Measurements from ENCODE around the gene JAZF1.
"Not testable (repeated sequence)": the region's sequence is repeated elsewhere in the genome, so short reads cannot be mapped to it uniquely, and the experiment has no call there.

The JAZF1 gene

DNA sequence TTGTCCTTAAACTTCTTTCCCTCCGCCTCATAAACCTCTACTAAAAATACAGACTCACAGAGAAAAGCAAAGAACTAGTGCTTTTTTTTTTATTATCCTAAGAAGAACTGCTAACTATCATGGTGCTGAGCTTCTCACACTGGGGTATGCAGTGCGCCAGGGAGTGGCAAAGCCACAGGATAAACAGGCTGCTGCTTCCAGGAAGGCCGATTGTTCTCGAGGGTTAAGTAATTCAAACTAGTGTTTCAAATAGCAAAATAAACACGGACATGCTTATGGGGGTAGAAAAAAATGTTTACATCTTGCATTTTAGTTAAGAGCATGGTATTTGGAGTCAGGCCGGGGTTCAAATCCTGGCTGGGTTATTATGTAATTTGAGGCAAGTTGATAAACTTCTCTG, 283.6 kb downstream of the JAZF1 start:
- DNase-seq: no peak

DNA sequence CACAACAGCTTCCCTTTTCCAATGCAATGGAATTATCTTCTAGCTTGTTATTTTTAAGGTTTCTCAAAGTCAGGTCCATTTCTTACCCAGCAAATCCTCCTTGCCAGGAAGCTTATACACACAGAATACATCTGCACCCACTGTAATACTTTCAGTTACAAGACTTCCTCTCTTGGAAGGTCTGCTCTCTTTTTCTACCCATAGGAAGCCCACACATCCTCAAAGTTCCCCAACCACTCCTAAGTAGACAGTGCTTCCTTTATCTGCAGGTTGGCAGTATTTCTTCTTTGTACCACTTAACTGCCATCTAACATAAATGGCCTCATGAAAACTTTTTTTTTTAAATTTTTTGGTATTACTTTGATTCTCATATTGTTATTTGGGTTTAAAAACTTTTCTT, 285.0 kb downstream of the JAZF1 start:
- DNase-seq: no peak

- DNase-seq: no peak
Measured at GRCh38 chr7:27890205-27890849, 290.3 kb downstream of the JAZF1 start.

GRCh38 chr7:27889800-27890199, 290.8 kb downstream of the JAZF1 start:
- DNase-seq: no peak

- no peak for DNase-seq
Measured at GRCh38 chr7:27888736-27889135, 291.9 kb downstream of the JAZF1 start.

DNA sequence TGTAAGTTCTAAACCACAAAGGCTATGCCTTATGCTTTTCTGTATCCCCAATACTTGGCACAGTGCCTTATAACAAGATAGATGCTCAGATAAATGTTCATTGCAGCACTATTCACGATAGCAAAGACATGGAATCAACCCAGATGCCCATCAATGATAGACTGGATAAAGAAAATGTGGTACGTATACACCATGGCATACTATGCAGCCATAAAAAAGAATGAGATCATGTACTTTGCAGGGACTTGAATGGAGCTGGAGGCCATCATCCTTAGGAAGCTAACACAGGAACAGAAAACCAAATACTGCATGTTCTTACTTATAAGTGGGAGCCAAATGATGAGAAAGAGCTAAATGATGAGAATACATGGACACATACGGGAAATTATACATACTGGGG, 293.9 kb downstream of the JAZF1 start:
- DNase-seq: not testable (repeated sequence)

DNA sequence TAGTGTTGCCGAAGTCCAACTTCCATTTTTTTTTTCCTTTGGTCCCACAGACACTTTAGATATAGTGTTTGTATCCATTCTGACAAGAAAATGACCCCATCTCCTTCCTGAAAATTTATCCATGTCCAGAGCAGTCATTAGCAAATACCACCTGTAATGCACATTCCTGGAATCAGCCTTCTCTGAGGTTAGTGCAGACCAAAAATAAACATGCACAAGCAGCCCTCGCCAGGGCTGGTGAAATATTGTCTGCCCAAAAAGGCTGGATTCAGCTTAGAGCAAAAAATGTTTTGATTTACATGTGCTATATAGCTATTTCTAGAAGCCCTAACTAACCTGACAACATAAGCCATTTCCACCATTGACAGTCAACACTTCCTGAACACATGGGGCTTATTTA, 294.9 kb downstream of the JAZF1 start:
- no peak for DNase-seq

DNA sequence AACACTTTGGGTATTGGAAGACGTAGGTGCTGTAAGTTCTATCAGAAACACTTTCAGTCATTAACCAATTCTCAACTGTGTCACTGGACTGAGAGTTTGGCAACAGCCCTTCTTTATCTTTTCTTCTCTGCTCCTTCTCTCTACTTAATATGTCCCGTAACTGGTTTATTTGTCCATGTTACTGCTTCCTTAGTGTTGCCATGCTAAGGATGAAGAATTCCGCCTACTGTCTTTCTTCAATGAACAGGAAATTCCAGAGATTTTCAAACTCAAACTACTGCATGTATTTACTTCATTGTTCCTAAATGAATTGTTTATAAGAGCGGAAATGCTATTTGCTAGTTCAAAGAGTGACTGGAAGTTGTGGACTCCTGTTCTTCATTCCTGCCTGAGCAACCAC, 296.9 kb downstream of the JAZF1 start:
- DNase-seq: no peak

- no peak for DNase-seq
Measured at GRCh38 chr7:27876756-27877155, 303.8 kb downstream of the JAZF1 start.

DNA sequence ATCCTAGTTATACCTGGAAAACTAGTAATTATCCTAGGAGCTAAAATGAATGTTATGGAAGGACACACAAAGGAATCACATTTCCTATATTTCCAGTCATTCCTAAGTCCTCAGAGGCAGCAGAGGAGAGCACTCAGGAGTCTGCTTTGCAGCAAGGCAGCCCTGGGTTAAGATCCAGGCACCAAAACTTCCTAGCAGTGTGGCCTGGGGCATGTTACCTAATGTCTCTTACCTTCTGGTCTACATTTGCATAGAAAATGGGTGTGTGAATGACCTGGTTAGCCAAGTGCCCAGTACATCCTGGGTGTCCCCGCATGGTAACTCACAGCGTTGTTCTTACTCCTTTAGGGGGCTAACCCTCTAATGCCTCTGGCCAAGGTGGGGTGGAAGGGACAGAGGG, 304.8 kb downstream of the JAZF1 start:
- DNase-seq: no peak

- no peak for DNase-seq
Measured at GRCh38 chr7:27875061-27875460, 305.5 kb downstream of the JAZF1 start.

- DNase-seq: no peak
Measured at GRCh38 chr7:27873981-27874957, 306.3 kb downstream of the JAZF1 start.

- DNase-seq: peak; percentile 39
Measured at GRCh38 chr7:27872356-27873275, 308.0 kb downstream of the JAZF1 start.

DNA sequence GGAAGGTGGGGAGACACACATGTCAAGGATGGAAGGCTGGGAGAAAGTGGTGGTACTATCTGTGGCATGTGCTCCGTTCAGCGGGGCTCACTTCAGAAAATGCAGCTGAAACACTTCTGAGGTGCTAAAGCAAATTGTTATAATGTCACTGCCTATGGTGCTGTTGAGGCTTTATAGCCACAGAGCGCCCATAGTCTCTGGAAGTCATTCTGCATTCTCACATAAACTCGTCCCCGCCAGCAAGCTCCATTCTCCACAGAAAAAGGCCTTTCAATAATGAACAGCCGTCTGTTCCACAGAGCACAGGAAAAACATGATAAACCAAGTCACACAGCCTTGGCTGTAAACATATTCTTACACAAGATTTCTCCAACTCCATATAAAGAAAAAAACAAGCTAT, 308.7 kb downstream of the JAZF1 start:
- DNase-seq: no peak

DNA sequence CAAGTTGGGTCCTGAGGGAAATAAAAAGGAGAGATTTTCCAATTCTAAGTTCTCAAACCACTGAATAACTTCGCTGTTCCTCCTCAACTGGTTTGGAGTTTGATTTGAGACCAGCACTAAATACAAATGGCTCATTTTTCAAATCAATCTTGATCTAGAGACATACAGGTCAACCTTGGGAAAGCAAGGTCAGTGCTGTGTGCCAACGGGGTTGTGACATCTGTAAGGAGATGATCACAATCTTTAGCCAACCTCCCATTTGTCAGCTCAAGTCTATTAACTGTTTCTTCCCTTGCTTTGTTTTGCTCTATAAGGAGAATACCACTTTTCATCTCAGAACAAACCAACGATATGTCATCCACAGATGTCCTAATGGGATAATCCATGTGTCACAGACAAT, 309.5 kb downstream of the JAZF1 start:
- no peak for DNase-seq

DNA sequence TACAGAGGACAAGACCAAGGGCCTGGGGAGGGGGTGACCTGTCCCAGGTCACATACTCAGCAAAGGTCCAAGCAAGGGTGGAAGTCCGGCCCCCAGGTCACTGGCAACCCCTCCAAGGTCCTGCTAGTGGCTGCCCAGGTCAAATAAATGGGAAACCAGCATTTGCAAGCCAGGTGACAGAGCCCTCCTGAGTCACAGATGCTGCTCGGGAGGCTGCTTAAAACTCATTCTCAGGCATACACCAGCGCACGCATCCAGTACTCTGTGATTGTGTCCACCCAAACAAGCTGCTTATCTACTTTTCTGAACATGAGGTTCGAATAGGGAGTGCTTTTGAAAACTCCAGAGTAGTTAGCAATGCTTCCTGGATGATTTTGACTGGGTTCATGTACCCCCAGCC, 310.0 kb downstream of the JAZF1 start:
- no peak for DNase-seq

GRCh38 chr7:27869056-27869455, 311.5 kb downstream of the JAZF1 start:
- DNase-seq: no peak

DNA sequence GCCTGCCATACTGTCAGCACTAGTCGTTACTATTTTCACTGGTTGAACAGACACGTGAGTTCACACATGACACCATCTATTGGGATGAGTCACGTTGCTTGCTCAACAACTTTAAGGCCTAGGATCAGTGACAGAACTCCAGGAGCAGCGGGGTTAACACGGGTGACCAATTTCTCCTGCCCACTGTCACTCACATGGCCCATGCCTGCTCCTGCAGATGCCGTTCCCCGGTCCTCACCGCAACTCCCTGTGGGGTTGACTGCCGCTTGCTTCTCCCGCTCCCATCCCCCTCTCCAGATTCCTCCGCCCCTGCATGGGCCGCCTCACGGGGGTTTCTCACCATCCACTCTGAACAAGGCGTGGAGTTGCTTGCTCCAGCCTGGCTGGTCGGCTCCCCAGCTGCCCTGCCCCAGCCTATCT, 312.5 kb downstream of the JAZF1 start:
- no peak for DNase-seq

GRCh38 chr7:27866828-27867672, 313.5 kb downstream of the JAZF1 start:
- DNase-seq: no peak

DNA sequence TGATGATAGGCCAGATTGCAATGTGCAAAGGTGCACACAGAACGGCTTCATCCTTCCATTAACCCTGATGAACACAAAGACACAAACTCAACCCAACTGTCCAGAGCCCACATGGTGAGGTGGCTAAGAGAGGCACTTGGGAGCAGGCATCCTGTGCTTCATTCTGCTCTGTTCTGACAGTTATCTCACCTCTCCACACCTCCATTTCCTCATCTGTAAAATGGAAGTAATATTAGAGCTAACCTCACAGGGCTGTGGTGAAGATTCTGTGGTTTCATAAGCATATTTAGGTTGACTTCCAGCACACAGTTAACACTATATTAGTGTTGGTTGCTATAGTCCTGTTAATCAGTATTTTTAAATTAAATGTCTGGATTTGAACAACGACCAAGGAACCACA, 314.3 kb downstream of the JAZF1 start:
- no peak for DNase-seq

DNA sequence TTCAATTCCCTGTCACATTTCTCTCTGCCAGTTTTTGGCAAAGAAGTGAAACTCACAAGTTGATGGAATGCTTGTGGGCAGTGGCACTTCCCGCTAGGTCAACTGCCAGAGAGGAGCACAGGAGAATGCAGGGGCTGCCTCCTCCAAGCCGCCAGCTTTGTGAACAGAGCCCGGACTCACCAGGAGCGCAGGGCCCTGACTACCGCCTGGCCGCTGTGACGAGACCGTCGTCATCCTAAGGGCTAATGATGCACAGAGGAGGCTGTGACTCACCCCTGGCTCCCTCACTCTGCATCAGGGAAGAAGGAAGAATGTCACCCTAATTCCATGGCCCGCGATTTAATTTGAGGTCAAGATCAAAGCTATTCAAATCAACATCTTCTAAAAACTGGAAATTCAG, 316.7 kb downstream of the JAZF1 start:
- no peak for DNase-seq

GRCh38 chr7:27861747-27862146, 318.8 kb downstream of the JAZF1 start:
- no peak for DNase-seq
